Measurements from ENCODE around the gene LMTK3. TPM values are rescaled to one million over a fixed set of nuclear protein-coding genes. Genes with fewer than 3 reads are reported as not detected.

Gene LMTK3
- total RNA-seq, 1 donor from 2014 or later = 12.7 TPM

DNA sequence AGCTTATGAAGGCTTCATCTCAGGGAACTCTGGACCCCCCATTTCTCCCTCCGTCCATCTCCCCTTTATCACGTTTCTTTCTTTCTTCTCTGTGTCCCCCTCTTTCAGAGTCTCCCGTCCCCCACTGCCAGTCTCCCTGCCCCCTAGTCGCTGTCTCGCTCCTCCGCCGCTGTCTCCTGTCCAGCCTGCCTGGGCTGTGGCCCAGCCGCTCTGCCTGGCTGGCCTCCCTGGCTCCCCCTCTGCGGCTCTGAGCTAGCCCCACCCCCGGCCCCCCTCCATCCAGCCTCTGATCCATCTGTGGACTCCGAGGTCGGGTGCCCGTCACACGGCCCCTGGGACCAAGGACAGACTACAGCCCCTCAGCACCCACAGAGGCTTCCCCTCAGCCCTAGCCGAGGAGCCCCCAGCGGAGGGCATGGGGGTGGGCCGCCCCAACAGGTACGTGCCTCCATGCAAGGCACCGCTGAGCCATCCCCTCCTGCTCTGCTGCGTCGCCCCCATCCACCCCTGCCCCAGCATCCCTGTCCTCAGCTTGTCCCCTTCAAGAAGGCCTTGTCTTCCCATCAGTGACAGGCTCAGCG, 57.4 kb downstream of the LMTK3 start:
- TF ChIP-seq, protein P1, sequence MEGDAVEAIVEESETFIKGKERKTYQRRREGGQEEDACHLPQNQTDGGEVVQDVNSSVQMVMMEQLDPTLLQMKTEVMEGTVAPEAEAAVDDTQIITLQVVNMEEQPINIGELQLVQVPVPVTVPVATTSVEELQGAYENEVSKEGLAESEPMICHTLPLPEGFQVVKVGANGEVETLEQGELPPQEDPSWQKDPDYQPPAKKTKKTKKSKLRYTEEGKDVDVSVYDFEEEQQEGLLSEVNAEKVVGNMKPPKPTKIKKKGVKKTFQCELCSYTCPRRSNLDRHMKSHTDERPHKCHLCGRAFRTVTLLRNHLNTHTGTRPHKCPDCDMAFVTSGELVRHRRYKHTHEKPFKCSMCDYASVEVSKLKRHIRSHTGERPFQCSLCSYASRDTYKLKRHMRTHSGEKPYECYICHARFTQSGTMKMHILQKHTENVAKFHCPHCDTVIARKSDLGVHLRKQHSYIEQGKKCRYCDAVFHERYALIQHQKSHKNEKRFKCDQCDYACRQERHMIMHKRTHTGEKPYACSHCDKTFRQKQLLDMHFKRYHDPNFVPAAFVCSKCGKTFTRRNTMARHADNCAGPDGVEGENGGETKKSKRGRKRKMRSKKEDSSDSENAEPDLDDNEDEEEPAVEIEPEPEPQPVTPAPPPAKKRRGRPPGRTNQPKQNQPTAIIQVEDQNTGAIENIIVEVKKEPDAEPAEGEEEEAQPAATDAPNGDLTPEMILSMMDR (IDR thresholded peaks at IDR 0.05; ENCODE audit: unreplicated experiment) = no peak
- no peaks in the 10 kb centered on the region for H3K27me3 Mint-ChIP-seq
- H3K36me3 Mint-ChIP-seq (ENCODE audit: insufficient read depth) = peaks cover 9% of the 10 kb centered on the region
- no peaks in the 10 kb centered on the region for H3K9me3 Mint-ChIP-seq (ENCODE audit: low read depth)
- no peak overlapping the region for H3K27ac Mint-ChIP-seq
- DNase-seq (ENCODE audit: low spot score, unreplicated experiment) = no peak
- no peaks in the 10 kb centered on the region for H3K4me1 Mint-ChIP-seq (ENCODE audit: low read depth)
- no peak overlapping the region for H3K4me3 Mint-ChIP-seq (ENCODE audit: low read depth)

DNA sequence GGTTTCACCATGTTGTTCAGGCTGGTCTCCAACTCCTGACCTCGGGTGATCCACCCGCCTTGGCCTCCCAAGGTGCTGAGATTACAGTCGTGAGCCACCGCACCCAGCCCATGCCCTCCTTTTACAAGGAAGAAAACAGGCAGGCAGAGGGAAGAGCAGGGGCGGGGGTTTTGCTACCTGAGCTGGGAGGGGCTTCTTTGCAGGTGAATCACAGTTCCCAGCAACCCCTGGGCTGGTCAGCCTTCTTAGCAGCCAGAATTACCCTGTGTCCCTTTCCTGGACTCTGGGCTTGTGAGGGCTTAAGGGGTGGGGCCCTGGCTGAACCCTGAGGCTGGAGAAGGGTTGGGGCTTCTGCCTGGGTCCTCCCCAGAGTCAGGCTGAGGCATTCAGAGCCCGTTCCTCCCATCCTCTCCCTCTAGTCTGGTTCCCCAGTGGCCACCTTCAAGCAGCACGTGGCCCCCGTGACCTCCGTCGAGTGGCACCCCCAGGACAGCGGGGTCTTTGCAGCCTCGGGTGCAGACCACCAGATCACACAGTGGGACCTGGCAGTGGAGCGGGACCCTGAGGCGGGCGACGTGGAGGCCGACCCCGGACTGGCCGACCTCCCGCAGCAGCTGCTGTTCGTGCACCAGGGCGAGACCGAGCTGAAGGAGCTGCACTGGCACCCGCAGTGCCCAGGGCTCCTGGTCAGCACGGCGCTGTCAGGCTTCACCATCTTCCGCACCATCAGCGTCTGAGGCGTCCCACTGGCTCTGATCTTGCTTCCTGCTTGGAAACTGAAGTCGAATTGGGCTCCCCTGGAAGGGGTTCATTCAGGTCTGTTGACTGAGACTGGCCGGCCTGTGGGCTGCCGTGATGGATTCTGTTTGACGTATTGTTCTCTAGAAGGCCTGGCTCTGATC, 59.1 kb downstream of the LMTK3 start:
- Mint-ChIP-seq H3K9me3 (ENCODE audit: low read depth) (no peaks in the 10 kb centered on the region), H3K27me3 (no peaks in the 10 kb centered on the region), H3K27ac (no peak overlapping the region), H3K36me3 (ENCODE audit: insufficient read depth) (peaks cover 16% of the 10 kb centered on the region), H3K4me3 (ENCODE audit: low read depth) (no peak overlapping the region), H3K4me1 (ENCODE audit: low read depth) (no peaks in the 10 kb centered on the region)
- DNase-seq (ENCODE audit: low spot score, unreplicated experiment) = no peak
- TF ChIP-seq, protein P1 (IDR thresholded peaks at IDR 0.05; ENCODE audit: unreplicated experiment) = no peak

DNA sequence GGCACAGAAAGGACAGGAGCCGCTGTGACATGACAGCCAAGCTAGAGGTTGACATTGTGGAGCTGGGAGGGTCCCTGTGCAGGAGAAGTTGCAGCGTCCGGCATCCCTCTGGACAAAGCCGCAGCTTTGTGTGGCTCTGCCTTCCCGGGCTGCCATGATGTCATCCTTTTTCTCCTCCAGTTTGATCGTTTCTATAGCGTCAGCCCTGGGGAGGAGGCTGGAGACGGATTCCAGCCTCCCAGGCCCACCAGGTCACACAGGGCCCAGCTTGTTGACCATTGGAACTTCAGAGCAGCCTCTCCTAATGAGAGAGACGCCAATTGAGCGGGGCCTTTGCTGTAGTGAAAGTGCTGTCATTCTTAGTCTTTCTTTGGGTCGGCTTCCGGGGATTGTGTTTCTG, 60.0 kb downstream of the LMTK3 start:
- Mint-ChIP-seq H3K36me3 (ENCODE audit: insufficient read depth) (peaks cover 14% of the 10 kb centered on the region), H3K4me1 (ENCODE audit: low read depth) (no peaks in the 10 kb centered on the region), H3K27ac (no peak overlapping the region), H3K27me3 (no peaks in the 10 kb centered on the region), H3K9me3 (ENCODE audit: low read depth) (no peaks in the 10 kb centered on the region), H3K4me3 (ENCODE audit: low read depth) (no peak overlapping the region)
- TF ChIP-seq, protein P1 (IDR thresholded peaks at IDR 0.05; ENCODE audit: unreplicated experiment) = no peak
- DNase-seq (ENCODE audit: low spot score, unreplicated experiment) = no peak

DNA sequence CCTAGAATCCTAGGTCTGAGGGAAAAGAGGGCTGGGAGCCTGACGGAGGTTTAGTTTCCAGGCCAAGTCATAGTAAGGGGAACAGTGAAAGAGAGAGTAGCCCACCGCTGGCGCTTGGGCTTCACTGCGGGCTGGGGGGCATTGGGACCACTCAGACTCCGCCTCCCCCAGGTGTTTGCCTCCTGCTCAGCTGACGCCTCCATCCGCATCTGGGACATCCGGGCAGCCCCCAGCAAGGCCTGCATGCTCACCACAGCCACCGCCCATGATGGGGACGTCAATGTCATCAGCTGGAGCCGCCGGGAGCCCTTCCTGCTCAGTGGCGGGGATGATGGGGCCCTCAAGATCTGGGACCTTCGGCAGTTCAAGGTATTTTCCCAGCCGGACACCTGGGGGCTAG, 60.8 kb downstream of the LMTK3 start:
- DNase-seq (ENCODE audit: low spot score, unreplicated experiment) = no peak
- no peak overlapping the region for H3K27ac Mint-ChIP-seq
- H3K36me3 Mint-ChIP-seq (ENCODE audit: insufficient read depth) = peaks cover 14% of the 10 kb centered on the region
- no peak overlapping the region for H3K4me3 Mint-ChIP-seq (ENCODE audit: low read depth)
- no peaks in the 10 kb centered on the region for H3K9me3 Mint-ChIP-seq (ENCODE audit: low read depth)
- H3K27me3 Mint-ChIP-seq = no peaks in the 10 kb centered on the region
- TF ChIP-seq, protein P1 (IDR thresholded peaks at IDR 0.05; ENCODE audit: unreplicated experiment) = no peak
- peaks cover 4% of the 10 kb centered on the region for H3K4me1 Mint-ChIP-seq (ENCODE audit: low read depth)

DNA sequence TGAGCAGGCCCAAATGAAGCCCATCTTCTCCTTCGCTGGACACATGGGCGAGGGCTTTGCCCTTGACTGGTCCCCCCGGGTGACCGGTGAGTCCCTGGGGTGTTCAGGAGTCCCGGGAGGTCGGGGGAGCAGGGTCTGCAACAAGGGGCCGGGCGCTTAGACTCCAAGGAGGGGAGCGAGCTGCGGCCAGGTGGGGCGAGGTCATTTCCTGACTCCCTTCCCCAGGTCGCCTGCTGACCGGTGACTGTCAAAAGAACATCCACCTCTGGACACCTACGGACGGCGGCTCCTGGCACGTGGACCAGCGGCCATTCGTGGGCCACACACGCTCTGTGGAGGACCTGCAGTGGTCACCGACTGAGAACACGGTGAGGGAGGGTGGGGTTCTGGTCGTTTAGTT, 61.2 kb downstream of the LMTK3 start:
- Mint-ChIP-seq H3K4me1 (ENCODE audit: low read depth) (peaks cover 4% of the 10 kb centered on the region), H3K4me3 (ENCODE audit: low read depth) (no peak overlapping the region), H3K36me3 (ENCODE audit: insufficient read depth) (peaks cover 14% of the 10 kb centered on the region), H3K27ac (no peak overlapping the region), H3K9me3 (ENCODE audit: low read depth) (no peaks in the 10 kb centered on the region), H3K27me3 (no peaks in the 10 kb centered on the region)
- no peak for DNase-seq (ENCODE audit: low spot score, unreplicated experiment)
- TF ChIP-seq, protein P1 (IDR thresholded peaks at IDR 0.05; ENCODE audit: unreplicated experiment) = no peak
